Measurements from ENCODE around the gene PFKL.
"Not testable (repeated sequence)": the region's sequence is repeated elsewhere in the genome, so short reads cannot be mapped to it uniquely, and the experiment has no call there.

PFKL gene

GRCh38 chr21:44327603-44327974, 27.7 kb downstream of the PFKL start:
- DNase-seq (ENCODE audit: low read depth), result no peak

GRCh38 chr21:44328242-44328895, 28.5 kb downstream of the PFKL start:
- DNase-seq (ENCODE audit: low read depth), result no peak

GRCh38 chr21:44329086-44329889, 29.4 kb downstream of the PFKL start:
- no peak for DNase-seq (ENCODE audit: low read depth)

GRCh38 chr21:44329971-44330681, 30.3 kb downstream of the PFKL start:
- no peak for DNase-seq (ENCODE audit: low read depth)

- DNase-seq (ENCODE audit: low read depth), result no peak
These were observed 30.8 kb downstream of the PFKL start for GRCh38 chr21:44330698-44331097.

- no peak for DNase-seq (ENCODE audit: low read depth)
These were observed 31.4 kb downstream of the PFKL start for GRCh38 chr21:44331209-44331608.

GRCh38 chr21:44331650-44332307, 31.9 kb downstream of the PFKL start:
- DNase-seq (ENCODE audit: low read depth), result no peak

GRCh38 chr21:44332383-44332782, 32.5 kb downstream of the PFKL start:
- DNase-seq (ENCODE audit: low read depth), result no peak

- no peak for DNase-seq (ENCODE audit: low read depth)
These were observed 33.1 kb downstream of the PFKL start for GRCh38 chr21:44332965-44333364.

- no peak for DNase-seq (ENCODE audit: low read depth)
These were observed 33.9 kb downstream of the PFKL start for GRCh38 chr21:44333509-44334328.

GRCh38 chr21:44334329-44335030, 34.6 kb downstream of the PFKL start:
- DNase-seq (ENCODE audit: low read depth), result no peak

- no peak for DNase-seq (ENCODE audit: low read depth)
These were observed 35.6 kb downstream of the PFKL start for GRCh38 chr21:44335266-44336059.

- DNase-seq (ENCODE audit: low read depth), result no peak
These were observed 37.6 kb downstream of the PFKL start for GRCh38 chr21:44337449-44337848.

- DNase-seq (ENCODE audit: low read depth), result no peak
These were observed 38.4 kb downstream of the PFKL start for GRCh38 chr21:44337941-44338895.

- DNase-seq (ENCODE audit: low read depth), result peak; percentile 93
These were observed 39.4 kb downstream of the PFKL start, which contains the start of gene CFAP410 for GRCh38 chr21:44338971-44339910. Gene CFAP410, minus strand, starts transcription at chr21:44339390. Its CDS starts 196 bp downstream, at chr21:44339194.

GRCh38 chr21:44341726-44342458, 42.0 kb downstream of the PFKL start:
- DNase-seq (ENCODE audit: low read depth), result not testable (repeated sequence)

GRCh38 chr21:44342981-44343380, 43.1 kb downstream of the PFKL start:
- DNase-seq (ENCODE audit: low read depth), result not testable (repeated sequence)

All from stimulated activated CD8-positive, alpha-beta memory T cell treated with anti-CD3 and anti-CD28 coated beads, Interleukin-12 subunit alpha, Interleukin-12 subunit beta, amount 100 ng/mL, for 4 hours (primary cell).